ENCODE data around the gene SEMA3D. TPM values are rescaled to one million over a fixed set of nuclear protein-coding genes. Genes with fewer than 3 reads are reported as not detected.

SEMA3D gene
- total and polyA plus RNA-seq, 4 donors: 0.18 to 1.2 (median 0.72) TPM

GRCh38 chr7:85204496-85204895 is 17.6 kb upstream of the SEMA3D start:
- TF ChIP-seq FOXA1 (IDR thresholded peaks at IDR 0.05): no peak
- TF ChIP-seq RXRA (IDR thresholded peaks at IDR 0.05): no peak
- TF ChIP-seq EGR1 (IDR thresholded peaks at IDR 0.05; ENCODE audit: low read depth in 2 of 2): no peak
- TF ChIP-seq JUND (IDR thresholded peaks at IDR 0.05): no peak
- TF ChIP-seq ZBTB33 (IDR thresholded peaks at IDR 0.05): no peak
- no peak for TF ChIP-seq SP1 (IDR thresholded peaks at IDR 0.05)
- TF ChIP-seq YY1 (IDR thresholded peaks at IDR 0.05): no peak
- DNase-seq (ENCODE audit: low spot score): no peak
- 80% methylated on average over 2 of the region's 2 CpGs for WGBS

GRCh38 chr7:85204061-85204460 is 17.2 kb upstream of the SEMA3D start:
- H3K4me1 ChIP-seq (ENCODE audit: control insufficient read depth in 4 of 4, insufficient read depth in 4 of 4, low read length in 3 of 4): no peaks in the 10 kb centered on the region
- no peaks in the 10 kb centered on the region for H3K27me3 ChIP-seq (ENCODE audit: control insufficient read depth in 4 of 4, insufficient read depth in 4 of 4, low read length in 3 of 4)
- TF ChIP-seq ZBTB33 (IDR thresholded peaks at IDR 0.05): no peak
- no peak for TF ChIP-seq TAF1 (conservative IDR thresholded peaks at IDR 0.05)
- no peak for TF ChIP-seq YY1 (IDR thresholded peaks at IDR 0.05)
- TF ChIP-seq REST (IDR thresholded peaks at IDR 0.05): no peak
- TF ChIP-seq SP1 (IDR thresholded peaks at IDR 0.05): no peak
- no peak for TF ChIP-seq HNF4G (IDR thresholded peaks at IDR 0.05)
- TF ChIP-seq RXRA (IDR thresholded peaks at IDR 0.05): no peak
- no peak for TF ChIP-seq ATF3 (IDR thresholded peaks at IDR 0.05)
- TF ChIP-seq EGR1 (IDR thresholded peaks at IDR 0.05; ENCODE audit: low read depth in 2 of 2): no peak
- TF ChIP-seq JUND (IDR thresholded peaks at IDR 0.05): no peak
- no peaks in the 10 kb centered on the region for H3K9me3 ChIP-seq (ENCODE audit: control insufficient read depth in 4 of 4, low read length in 3 of 4)
- no peak overlapping the region for H3K27ac ChIP-seq (ENCODE audit: low read depth in 1 of 2, low read length in 2 of 2)
- H3K4me3 ChIP-seq (ENCODE audit: low read depth in 1 of 3, low read length in 3 of 3): no peak overlapping the region
- 69% methylated on average over 2 of the region's 2 CpGs for WGBS
- no peaks in the 10 kb centered on the region for H3K36me3 ChIP-seq (ENCODE audit: control insufficient read depth in 4 of 4, insufficient read depth in 3 of 4, low read depth in 1 of 4, low read length in 3 of 4)
- no peak for DNase-seq (ENCODE audit: low spot score)
- no peak overlapping the region for H3K9ac ChIP-seq (ENCODE audit: low read depth in 1 of 2, low read length in 2 of 2)

More at GRCh38 chr7:85204496-85204895, 17.6 kb upstream of the SEMA3D start:
- H3K27me3 ChIP-seq (ENCODE audit: control insufficient read depth in 4 of 4, insufficient read depth in 4 of 4, low read length in 3 of 4): no peaks in the 10 kb centered on the region
- no peaks in the 10 kb centered on the region for H3K4me1 ChIP-seq (ENCODE audit: control insufficient read depth in 4 of 4, insufficient read depth in 4 of 4, low read length in 3 of 4)
- no peak overlapping the region for H3K4me3 ChIP-seq (ENCODE audit: low read depth in 1 of 3, low read length in 3 of 3)
- H3K27ac ChIP-seq (ENCODE audit: low read depth in 1 of 2, low read length in 2 of 2): no peak overlapping the region
- no peaks in the 10 kb centered on the region for H3K36me3 ChIP-seq (ENCODE audit: control insufficient read depth in 4 of 4, insufficient read depth in 3 of 4, low read depth in 1 of 4, low read length in 3 of 4)
- no peak overlapping the region for H3K9ac ChIP-seq (ENCODE audit: low read depth in 1 of 2, low read length in 2 of 2)
- H3K9me3 ChIP-seq (ENCODE audit: control insufficient read depth in 4 of 4, low read length in 3 of 4): no peaks in the 10 kb centered on the region

Measured in liver (tissue), 9 donors.